Heart left ventricle (tissue), 13 donors: ENCODE results near the gene VPS54.

Experiments used
- CTCF ChIP-seq, 12 donors: fragments of 200-600 bp; sonication (generic) in 4 of 12; IDR thresholded peaks; one replicate each; pipeline versions ENCODE4 v1.5.0 to v1.8.0; 2018 to 2022; ENCODE audit warnings: antibody characterized with exemption in 12 of 12, mild to moderate bottlenecking in 5 of 12
- POLR2A ChIP-seq, 2 donors: fragments of 450-650 bp; IDR thresholded peaks; one replicate each; pipeline ENCODE4 v1.6.1; 2017; ENCODE audit warnings: antibody characterized with exemption in 2 of 2, mild to moderate bottlenecking in 2 of 2, moderate library complexity in 2 of 2
- donor health status: ischemic (EF 13 %, LVEDD 7.1; RV severe dilation, severe dysfunction).
- donor health status: DM: no; HTN: yes; CAD: no.
- donor health status: DM: no; HTN: no; CAD: no.
- donor health status: ischemic (EF 25% LVEDD 6.9; RV normal size, moderate dysfunction).
- donor health status: ischemic (EF 25% LVEDD 5.7; RV mildly dilated, moderate dysfunction).
- donor health status: ischemic (EF 35%, LVEDD 5.7; RV mildly dilated, moderate dysfunction).
- donor health status: nonischemic (EF 11% LVEDD 7.7; RV severe dilation, severe dysfunction).
- donor health status: DM: yes; HTN: yes; CAD: no.
- donor health status: PGD.
- donor health status: ischemic (EF 29% LVEDD 5.4; RV normal size, mild dysfunction).
- donor health status: nonischemic (EF 23%, LVEDD 6.1; RV moderate dilation, normal function).

GRCh38 chr2:63850204-63850571 lies 169.0 kb downstream of the VPS54 start:
- no peak for TF ChIP-seq CTCF (IDR thresholded peaks at IDR 0.05)
- TF ChIP-seq POLR2A (IDR thresholded peaks at IDR 0.05): no peak
